Stimulated activated effector memory CD8-positive, alpha-beta T cell treated with anti-CD3 and anti-CD28 coated beads, Interleukin-12 subunit alpha, Interleukin-12 subunit beta, amount 100 ng/mL, for 72 hours (primary cell): ENCODE data around the gene RRBP1.

Experiments used
- ATAC-seq: fragments of 150-1000 bp; cut with Tn5 transposase; 2 replicates; pipeline ENCODE4 v1.10.0; 2021
- DNase-seq, 2 donors: peaks; one replicate each; pipeline ENCODE4 v3.0.0; 2021 to 2022; ENCODE audit warnings: low spot score in 2 of 2
- H3K27ac Mint-ChIP-seq: one replicate; pipeline ENCODE4 v1.8.0; 2022; ENCODE audit warnings: mild to moderate bottlenecking, mixed read lengths
- H3K36me3 Mint-ChIP-seq: one replicate; pipeline ENCODE4 v1.8.0; 2022; ENCODE audit warnings: mild to moderate bottlenecking, mixed read lengths
- H3K4me1 Mint-ChIP-seq: one replicate; pipeline ENCODE4 v1.8.0; 2022; ENCODE audit warnings: mixed read lengths
- H3K4me3 Mint-ChIP-seq: one replicate; pipeline ENCODE4 v1.8.0; 2022; ENCODE audit warnings: mild to moderate bottlenecking, mixed read lengths
- H3K9me3 Mint-ChIP-seq: one replicate; pipeline ENCODE4 v1.8.0; 2022; ENCODE audit warnings: mixed read lengths

RRBP1 gene

DNA sequence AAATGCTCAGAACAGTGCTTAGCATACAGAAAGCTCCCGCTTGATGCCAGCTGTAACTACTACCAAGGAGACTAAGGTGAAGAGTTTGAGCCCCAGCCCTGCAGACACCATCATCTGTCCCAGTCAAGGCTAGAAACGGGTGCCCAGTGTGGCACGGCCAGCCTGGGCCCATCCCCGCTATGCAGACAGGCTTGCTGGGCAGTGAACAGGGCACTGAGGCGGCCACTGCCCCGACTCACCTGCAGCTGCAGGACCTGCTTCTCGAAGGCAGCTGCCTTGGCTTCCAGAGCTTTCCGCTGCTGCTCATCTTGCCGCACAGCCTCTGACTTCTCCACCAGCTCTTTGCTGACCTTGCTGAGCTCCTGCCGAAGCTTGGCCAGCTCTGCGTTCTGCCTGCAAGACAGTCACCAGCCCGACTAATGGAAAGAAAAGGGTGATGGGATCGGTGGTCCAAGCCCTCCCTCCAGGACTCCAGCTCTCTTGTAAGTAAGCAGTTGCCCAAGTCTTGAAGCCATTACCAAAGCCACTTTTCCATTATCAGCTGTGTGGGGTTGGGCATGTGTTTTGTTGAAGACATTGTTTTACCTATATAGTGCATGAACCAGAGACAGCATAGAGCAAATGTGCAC lies 48.7 kb downstream of the RRBP1 start:
- ATAC-seq: no peak
- Mint-ChIP-seq H3K4me1 (peaks cover 5% of the 10 kb centered on the region), H3K36me3 (peaks cover 23% of the 10 kb centered on the region), H3K4me3 (no peak overlapping the region), H3K9me3 (no peaks in the 10 kb centered on the region), H3K27ac (no peak overlapping the region)
- DNase-seq: no peak

DNA sequence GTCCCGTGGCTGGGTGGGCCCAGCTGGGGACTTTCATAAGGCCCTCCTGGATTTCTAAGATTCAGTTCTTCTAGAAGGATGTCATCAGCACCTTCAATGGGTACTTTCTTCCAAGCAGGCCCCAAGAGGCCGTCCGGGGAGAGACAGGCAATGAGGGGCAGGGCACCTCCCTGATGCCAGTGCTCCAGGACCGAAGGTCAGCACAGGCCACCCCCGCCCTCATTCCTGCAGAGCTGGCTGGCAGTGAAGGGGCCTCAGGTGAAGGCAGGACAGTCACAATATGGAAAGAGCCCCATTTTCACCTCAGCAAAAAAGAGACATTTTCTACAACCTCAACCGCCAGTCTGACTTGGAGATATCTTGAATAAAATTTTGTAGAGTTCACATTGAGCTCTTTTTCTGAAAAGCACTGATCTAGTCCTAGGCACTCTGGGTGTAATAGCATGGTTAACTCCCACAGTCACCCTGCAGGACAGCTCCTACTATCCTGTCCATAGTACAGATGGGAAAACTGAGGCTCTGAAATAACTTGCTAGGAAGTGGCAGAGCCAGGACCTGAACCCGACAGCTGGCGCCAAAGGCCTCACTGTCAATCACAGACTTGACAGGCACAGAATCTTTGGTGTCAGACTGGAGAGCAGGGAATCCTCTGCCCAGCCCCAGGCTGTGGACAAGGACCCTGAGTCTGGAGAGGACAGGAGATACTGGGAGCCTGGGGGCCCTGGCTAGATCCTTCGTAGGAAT lies 50.3 kb downstream of the RRBP1 start:
- Mint-ChIP-seq H3K4me1 (peaks cover 5% of the 10 kb centered on the region), H3K4me3 (no peak overlapping the region), H3K27ac (peak overlapping the region; percentile 68), H3K9me3 (no peaks in the 10 kb centered on the region), H3K36me3 (peaks cover 27% of the 10 kb centered on the region)
- ATAC-seq (no peak), DNase-seq (no peak)

DNA sequence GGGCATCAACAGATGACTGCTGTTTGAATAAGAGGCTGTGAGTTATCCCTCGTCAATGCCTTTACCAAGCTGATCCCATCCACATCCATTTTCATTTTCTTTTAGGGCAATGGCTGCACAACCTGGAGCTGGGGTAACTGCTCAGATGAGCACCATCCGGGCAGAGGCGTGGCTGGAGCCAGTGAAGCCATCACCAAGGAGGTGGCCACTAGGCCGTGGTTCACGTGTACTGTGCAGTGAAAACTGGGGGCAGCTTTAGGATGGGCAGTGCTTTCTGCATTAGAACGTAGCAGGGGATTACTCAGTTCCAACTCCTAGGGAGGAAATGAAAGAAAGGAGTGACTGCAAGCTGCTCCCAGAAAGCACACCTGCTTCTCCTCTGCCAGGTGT lies 51.2 kb downstream of the RRBP1 start:
- H3K9me3 Mint-ChIP-seq: no peaks in the 10 kb centered on the region
- peaks cover 27% of the 10 kb centered on the region for H3K36me3 Mint-ChIP-seq
- H3K27ac Mint-ChIP-seq: peak overlapping the region; percentile 68
- DNase-seq: no peak
- no peak overlapping the region for H3K4me3 Mint-ChIP-seq
- no peak for ATAC-seq
- H3K4me1 Mint-ChIP-seq: peaks cover 5% of the 10 kb centered on the region

DNA sequence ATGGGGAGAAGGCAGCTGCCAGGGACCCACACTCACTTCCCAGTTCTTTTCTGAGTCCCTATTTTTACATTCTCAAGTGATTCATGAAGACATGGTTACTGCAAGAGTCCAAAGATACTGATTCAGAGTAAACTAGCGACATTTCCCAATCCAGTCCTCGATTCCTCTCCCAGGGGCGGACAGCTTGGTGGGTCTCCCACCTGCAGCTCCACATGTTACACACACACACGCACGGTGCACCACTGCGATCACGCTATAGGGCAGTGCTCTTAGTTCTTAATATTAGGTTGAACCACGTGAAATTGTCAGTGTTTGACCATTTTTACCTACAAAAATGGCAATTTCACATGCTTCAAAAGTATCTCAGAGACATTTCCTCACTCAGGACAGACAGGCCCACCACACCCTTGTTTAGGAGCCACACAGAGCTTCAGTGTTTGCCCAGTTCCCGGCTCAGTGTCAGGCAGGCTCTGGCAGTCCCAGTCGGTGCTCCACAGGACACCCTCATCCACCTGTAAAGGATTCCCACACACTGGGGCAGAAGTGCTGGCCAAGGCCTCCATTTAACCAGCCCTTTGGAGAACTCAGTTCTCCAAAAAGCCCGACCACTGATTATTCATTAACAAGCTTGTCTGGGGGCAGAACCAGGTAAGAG lies 51.8 kb downstream of the RRBP1 start:
- no peaks in the 10 kb centered on the region for H3K9me3 Mint-ChIP-seq
- DNase-seq (no peak), ATAC-seq (no peak)
- H3K4me1 Mint-ChIP-seq: peaks cover 5% of the 10 kb centered on the region
- H3K27ac Mint-ChIP-seq: peak overlapping the region; percentile 68
- H3K36me3 Mint-ChIP-seq: peaks cover 27% of the 10 kb centered on the region
- no peak overlapping the region for H3K4me3 Mint-ChIP-seq

DNA sequence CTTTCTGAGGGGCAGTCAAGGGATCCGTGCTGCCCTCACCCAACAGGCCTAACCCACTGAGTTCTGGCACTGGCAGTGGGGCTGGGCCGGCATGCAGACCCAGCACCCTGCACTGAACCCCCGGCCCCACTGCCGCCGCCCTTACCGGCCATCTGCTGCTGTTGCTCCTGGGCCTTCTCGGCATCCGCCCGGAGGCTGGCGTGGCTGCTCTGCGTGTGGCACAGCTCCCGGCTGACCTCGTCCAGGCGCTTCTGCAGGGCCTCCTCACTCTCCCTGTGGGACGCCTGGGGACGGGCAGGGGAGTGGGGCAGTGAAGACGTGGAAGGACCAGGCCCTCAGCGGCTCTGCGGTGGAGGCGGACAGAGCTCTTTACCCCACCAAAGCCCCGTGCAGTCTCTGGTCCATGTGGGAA lies 52.4 kb downstream of the RRBP1 start:
- Mint-ChIP-seq H3K27ac (no peak overlapping the region), H3K36me3 (peaks cover 27% of the 10 kb centered on the region), H3K9me3 (no peaks in the 10 kb centered on the region), H3K4me1 (peaks cover 5% of the 10 kb centered on the region), H3K4me3 (no peak overlapping the region)
- DNase-seq (no peak), ATAC-seq (no peak)

DNA sequence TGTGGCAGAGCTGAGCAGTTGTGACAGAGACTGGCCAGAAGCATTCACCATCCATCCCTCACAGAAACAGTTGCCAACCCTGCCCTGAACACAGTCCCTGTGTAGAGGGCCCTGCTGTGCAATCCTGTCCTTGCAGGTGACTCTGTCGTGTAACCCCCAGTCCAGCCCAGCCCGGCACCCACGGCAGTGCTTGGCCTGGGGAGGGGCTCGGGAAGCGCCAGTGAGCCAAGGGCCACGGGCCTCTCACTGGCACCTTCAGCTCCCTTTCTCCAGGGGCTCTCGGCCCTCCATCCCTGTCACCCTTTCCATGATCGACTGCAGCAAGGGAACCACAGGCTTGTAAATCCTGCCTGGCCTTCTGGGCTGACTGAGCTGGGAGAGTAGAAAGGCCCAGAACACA lies 53.0 kb downstream of the RRBP1 start:
- Mint-ChIP-seq H3K9me3 (no peaks in the 10 kb centered on the region), H3K36me3 (peaks cover 26% of the 10 kb centered on the region), H3K4me1 (peaks cover 5% of the 10 kb centered on the region), H3K27ac (no peak overlapping the region), H3K4me3 (no peak overlapping the region)
- no peak for DNase-seq
- no peak for ATAC-seq

DNA sequence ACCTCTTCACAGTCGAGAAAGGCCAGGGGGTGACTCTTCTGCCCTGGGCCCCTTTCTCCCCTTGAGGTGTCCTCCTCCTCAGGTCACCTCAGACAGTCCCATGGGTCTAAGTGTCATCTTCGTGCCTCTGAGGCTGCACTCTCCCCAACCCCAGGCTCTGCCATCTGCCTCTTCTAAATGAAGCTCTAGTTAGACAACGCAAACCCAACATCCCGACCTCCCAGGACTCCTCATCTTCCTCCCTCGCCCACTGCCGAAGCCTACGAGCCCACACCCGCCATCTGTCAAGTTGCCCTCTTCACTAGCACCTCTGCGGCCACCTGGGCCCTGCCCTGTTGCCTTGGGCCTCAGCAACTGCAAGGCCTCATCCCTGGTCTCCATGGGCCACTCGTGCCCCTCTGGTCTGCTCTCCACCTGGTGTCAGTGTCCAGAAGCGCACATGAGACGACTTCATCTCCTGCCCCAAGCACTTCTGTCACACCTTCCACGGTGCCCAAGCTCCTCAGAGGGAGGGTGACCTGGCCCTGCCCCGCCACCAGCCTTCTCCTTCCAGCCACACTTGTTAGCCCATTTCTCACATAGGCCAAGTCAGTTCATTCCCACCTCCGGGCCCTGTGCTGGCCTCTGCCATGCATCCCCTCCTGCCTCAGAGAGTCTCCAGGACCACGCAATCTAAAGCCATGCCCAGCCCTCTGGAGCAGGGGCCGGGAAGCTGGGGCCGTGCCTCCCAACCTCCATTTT lies 53.8 kb downstream of the RRBP1 start:
- Mint-ChIP-seq H3K4me3 (no peak overlapping the region), H3K27ac (peak overlapping the region; percentile 14), H3K9me3 (no peaks in the 10 kb centered on the region), H3K4me1 (peaks cover 5% of the 10 kb centered on the region), H3K36me3 (peaks cover 18% of the 10 kb centered on the region)
- no peak for DNase-seq
- peak; percentile 14 for ATAC-seq

DNA sequence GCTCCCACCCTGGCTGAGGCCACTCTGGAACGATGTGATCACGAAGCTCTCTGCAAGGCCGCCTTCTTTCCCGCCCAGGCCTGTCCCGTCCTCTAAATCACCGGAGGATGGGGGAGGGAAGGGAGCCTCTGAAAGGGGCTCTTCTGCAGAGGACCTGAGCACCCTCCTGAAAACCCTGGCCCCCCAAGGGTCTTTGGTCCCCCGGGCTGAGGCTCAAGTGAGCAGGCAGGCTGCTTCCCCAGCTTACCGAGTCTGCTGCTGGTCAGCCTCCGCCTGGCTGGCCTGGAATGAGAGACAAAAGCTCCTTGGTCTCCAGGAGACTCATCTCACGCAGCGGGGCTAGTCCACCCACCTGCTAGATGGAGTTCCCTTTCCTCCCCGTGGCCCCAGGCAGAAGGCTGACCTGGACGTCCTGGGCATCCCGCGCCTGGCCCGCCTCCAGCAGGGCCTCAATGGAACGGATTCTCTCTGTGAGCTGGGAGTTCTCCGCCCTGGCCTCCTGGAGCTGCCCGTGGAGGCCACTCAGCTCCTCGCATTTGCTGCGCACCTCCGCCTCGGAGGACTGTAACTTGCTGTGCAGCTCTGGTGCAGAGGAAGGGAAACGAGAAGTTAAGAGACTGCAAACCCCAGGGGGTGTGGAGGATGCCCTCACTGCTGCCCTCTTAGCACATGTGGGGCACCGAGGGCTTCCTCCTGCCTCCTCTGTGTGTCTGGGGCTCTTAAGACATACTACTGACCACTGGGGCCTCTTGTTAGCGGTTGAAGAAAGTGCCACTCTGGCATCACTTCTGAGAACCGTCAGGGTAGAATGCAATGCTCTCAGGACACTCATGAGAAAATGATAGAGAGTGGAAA lies 54.7 kb downstream of the RRBP1 start:
- peaks cover 5% of the 10 kb centered on the region for H3K4me1 Mint-ChIP-seq
- no peak overlapping the region for H3K4me3 Mint-ChIP-seq
- H3K36me3 Mint-ChIP-seq: peaks cover 18% of the 10 kb centered on the region
- no peaks in the 10 kb centered on the region for H3K9me3 Mint-ChIP-seq
- no peak overlapping the region for H3K27ac Mint-ChIP-seq
- no peak for DNase-seq
- no peak for ATAC-seq

DNA sequence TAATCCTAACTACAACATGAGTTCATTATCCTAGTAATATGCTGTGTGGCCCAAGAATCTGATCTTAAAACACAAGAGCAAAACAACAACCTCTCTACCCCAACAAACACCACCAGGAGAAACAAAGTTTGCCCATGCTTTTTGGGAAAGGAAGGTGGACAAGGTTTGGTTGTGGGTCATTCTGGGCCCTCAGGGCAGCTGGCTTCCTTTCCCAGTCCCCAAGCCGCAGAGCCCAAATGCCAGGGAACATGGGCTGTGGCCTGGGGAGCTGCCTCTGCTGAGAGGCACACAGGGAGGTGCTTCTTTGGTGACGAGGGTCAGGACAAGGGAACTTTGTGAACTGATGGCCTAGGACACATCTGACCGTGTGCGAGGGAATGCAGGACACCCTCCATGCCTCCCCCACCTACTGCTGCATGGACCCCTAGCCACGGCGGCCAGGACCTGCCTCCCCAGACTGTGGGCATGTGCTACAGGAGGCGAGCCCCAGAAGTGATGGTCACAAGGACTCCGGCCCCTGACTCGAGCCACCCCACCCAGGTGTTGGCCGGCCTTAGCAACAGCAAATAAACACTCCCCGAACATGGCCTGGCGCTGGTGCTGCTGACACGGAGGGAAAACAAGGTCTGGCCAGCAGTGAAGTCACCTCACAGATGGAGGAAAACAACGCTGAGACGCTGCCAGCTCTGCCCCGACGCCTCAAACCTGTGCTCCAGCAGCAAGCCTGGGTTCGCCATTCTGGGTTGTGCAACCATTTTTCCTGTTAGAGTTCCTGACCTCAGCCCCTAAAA lies 55.6 kb downstream of the RRBP1 start:
- Mint-ChIP-seq H3K4me3 (no peak overlapping the region), H3K27ac (peak overlapping the region; percentile 68), H3K36me3 (peaks cover 14% of the 10 kb centered on the region), H3K4me1 (peaks cover 5% of the 10 kb centered on the region), H3K9me3 (no peaks in the 10 kb centered on the region)
- no peak for DNase-seq
- no peak for ATAC-seq

DNA sequence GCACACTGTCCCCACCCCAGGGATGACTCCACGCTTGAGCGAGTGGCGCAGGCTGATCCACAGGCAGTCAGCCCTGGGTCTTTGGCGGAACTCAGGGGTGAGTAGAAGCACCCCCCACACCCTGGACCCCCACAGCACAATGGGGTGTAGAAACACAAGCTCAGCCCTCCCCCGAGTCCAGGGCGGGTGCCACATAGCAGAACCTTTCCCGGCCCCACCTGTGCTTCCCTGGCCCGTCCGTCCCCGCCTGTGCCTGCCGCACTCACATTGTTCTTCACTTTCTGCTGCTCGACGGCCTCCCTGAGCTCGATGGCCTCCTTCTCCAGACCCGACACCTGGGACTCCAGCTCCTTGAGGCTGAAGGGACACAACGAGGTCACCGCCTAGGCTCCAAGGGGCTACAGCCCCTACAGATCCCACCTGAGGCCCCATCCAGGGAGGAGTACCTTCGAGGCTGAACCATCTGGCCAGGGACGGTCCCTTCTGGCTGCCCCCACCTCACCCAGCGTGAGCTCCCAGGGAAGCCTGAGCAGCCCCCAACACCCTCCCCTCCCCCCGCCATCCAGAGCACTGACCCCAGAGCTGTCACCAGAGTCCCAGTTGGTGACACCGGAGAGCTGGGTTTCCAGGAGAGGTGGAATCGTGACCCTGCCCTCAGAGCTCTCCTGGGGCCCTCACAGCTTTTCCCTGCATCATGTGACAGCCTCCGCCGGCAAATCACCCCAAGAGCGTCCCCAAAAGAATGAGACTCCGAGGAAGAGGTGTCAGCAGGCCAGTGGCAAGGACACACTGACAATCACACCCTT lies 56.6 kb downstream of the RRBP1 start:
- no peak for ATAC-seq
- Mint-ChIP-seq H3K27ac (peak overlapping the region; percentile 68), H3K4me3 (no peak overlapping the region), H3K36me3 (peaks cover 12% of the 10 kb centered on the region), H3K9me3 (no peaks in the 10 kb centered on the region), H3K4me1 (peaks cover 5% of the 10 kb centered on the region)
- no peak for DNase-seq

DNA sequence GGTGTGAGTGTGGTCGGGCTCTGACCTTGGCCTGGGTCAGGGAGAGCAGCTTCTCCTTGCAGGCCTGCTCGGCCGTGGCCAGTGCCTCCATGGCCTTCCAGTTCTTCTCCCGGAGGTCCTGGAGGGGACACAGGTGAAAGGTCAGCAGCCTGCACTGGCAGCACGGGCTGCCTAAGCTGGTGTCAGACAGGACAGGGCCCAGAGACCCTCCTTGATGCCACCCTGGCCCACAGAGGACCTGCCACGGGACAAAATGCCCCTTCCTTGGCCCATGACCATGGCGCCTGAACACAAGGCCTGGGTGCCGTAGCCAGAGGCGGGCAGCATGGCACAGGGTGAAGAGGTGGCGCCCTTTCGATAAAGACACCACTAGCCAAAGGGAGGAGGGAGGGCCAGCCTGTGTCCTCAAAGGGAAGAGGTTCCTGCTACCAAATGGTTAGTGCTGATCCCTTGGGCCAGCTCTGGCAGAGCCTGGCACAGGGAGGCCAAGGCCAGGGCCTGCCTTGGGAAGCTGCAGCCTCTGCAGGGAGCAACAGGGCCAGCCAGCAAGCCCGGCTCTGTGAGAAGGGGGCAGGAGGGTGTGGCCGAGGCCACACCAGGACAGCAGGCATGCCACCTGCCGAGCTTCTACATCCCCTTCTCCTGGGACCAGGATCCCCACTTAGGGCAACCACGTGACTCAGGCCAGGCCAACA lies 57.3 kb downstream of the RRBP1 start:
- no peak overlapping the region for H3K4me3 Mint-ChIP-seq

DNA sequence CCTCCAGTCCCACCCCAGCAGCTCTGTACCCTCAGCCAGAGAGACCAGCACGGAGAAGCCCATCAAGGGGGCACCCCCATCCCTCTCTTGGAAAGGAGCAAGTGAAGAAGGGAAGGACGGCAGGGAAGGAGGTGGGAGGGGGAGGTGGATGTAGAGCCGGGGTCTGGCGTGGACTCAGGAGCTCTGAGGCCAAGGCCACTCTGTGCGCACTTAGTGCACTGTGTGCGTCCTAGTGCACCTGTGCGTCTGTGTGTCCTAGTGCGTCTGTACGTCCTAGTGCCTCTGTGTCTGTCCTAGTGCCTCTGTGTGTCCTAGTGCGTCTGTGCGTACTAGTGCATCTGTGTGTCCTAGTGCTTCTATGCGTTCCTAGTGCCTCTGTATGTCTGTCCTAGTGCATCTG lies 58.0 kb downstream of the RRBP1 start:
- H3K9me3 Mint-ChIP-seq: no peaks in the 10 kb centered on the region
- no peak for ATAC-seq
- no peak overlapping the region for H3K27ac Mint-ChIP-seq
- peaks cover 5% of the 10 kb centered on the region for H3K4me1 Mint-ChIP-seq
- no peak overlapping the region for H3K4me3 Mint-ChIP-seq
- peaks cover 17% of the 10 kb centered on the region for H3K36me3 Mint-ChIP-seq
- DNase-seq: no peak

More for the DNA sequence above, 57.3 kb downstream of the RRBP1 start:
- Mint-ChIP-seq H3K9me3 (no peaks in the 10 kb centered on the region), H3K27ac (no peak overlapping the region), H3K36me3 (peaks cover 18% of the 10 kb centered on the region), H3K4me1 (peaks cover 5% of the 10 kb centered on the region)
- DNase-seq: no peak
- ATAC-seq: no peak

DNA sequence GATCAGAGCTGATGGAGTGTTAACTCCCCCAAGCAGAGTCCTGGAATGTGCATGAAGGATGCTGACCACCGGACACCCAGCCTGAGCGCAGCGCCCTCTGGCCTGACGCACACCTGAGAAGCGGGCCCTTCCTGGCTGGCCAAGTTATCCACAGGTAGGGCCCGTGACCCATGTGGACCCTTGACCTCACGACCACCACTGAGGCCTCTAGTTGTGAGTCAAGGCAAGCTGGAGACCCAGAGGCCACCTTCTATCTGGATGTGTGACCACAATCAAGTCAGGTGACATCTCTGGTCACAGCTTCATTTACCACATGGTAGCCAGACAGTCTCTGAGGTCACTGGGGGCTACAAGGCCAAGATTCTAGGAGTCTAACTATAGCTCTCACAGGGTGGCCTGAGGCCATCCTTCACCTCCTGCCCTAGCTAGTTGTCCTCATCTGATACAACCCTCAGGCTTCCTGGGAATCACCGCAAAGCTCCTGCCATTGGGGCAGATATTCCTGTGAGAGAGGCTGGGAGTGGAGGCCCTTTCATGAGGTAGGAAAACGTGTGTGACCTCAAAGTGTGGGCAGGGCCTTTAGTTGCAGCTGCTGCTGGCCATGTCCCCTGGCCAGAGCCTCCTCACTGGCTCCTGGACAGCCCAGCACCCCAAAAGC lies 59.1 kb downstream of the RRBP1 start:
- Mint-ChIP-seq H3K36me3 (peaks cover 20% of the 10 kb centered on the region), H3K27ac (no peak overlapping the region), H3K4me1 (no peaks in the 10 kb centered on the region), H3K9me3 (no peaks in the 10 kb centered on the region), H3K4me3 (no peak overlapping the region)
- ATAC-seq (no peak), DNase-seq (no peak)
